ENCODE measurements around the gene POM121.
"Not testable (repeated sequence)": the region's sequence is repeated elsewhere in the genome, so short reads cannot be mapped to it uniquely, and the experiment has no call there.

- TF ChIP-seq CREB1 (IDR thresholded peaks at IDR 0.05; ENCODE audit: low read depth); TBL1XR1 (IDR thresholded peaks at IDR 0.05; ENCODE audit: low read depth, low read length); SUPT20H (IDR thresholded peaks at IDR 0.05; ENCODE audit: borderline replicate concordance, control insufficient read depth, low read depth, low read length); POLR2AphosphoS5 (IDR thresholded peaks at IDR 0.05; ENCODE audit: low read length); HDAC2 (IDR thresholded peaks at IDR 0.05); CBFB (IDR thresholded peaks at IDR 0.05; ENCODE audit: low read depth): not testable (repeated sequence)
These were observed 21.3 kb downstream of the POM121 start for GRCh38 chr7:72946130-72946745.

Measured in GM12878 (cell line).